GM19035 (cell line): Measurements from ENCODE around the gene PHACTR3.

Experiments
- ATAC-seq: cut with Tn5 transposase; IDR thresholded peaks from one replicate; pipeline ENCODE4 v1.9.1; 2021; ENCODE audit not compliant: unreplicated experiment

The PHACTR3 gene

GRCh38 chr20:59725476-59726280 lies 121.3 kb downstream of the PHACTR3 start:
- no peak for ATAC-seq

DNA sequence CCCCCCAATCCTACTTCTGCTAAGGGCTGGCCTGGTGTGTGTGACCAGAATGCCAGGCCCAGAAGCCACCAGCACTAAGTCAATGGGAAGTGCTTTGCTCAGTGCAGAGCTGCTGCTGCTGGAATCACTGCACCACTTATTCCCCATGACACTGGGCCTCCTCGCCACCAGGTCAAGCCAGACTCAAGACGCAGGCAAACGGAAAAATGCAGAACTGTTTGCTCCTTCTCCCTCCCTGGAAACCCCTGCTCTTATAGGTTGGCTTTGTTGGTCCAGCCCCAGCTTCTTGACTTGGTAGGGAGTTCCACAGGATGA lies 121.9 kb downstream of the PHACTR3 start:
- no peak for ATAC-seq

- no peak for ATAC-seq
Measured at GRCh38 chr20:59728722-59729430, 124.5 kb downstream of the PHACTR3 start.

- no peak for ATAC-seq
Measured at GRCh38 chr20:59729506-59729905, 125.2 kb downstream of the PHACTR3 start.

DNA sequence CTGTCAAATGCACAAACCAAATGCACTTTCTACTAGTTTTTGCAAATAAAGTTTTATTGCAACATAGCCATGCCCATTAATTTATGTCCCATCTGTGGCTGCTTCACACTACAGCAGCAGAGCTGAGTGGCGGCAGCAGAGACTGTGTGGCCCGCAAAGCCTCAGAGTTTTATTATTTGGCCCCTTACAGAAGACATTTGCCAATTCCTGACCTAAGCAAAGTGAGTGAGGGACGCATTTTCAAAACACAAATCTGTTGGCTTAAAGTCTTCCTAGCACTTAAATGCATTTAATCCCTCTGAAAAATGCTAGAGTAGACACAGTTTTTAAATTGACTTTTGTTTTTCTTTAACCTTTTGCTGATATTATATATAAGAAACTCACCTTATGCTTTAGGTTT lies 126.4 kb downstream of the PHACTR3 start:
- no peak for ATAC-seq

DNA sequence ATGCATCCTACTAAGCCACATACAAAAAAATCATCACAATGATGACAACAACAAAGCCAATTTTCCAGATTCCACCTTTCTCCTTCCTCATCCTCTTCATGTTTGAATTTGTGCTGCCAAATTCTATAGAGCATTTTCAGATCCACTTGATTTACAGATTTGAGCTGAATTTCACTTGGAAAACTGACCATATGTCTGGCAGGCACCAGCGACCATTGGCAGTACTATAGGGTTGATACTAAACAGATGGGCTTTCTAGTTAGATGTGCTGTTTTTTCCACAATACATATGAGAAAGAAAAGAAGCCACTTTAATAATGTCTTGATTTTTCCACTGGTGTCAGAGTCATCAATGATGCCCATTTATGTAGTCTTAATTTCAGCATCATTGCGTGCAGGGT lies 127.0 kb downstream of the PHACTR3 start:
- no peak for ATAC-seq

GRCh38 chr20:59733351-59733750 lies 129.0 kb downstream of the PHACTR3 start:
- ATAC-seq, result no peak

DNA sequence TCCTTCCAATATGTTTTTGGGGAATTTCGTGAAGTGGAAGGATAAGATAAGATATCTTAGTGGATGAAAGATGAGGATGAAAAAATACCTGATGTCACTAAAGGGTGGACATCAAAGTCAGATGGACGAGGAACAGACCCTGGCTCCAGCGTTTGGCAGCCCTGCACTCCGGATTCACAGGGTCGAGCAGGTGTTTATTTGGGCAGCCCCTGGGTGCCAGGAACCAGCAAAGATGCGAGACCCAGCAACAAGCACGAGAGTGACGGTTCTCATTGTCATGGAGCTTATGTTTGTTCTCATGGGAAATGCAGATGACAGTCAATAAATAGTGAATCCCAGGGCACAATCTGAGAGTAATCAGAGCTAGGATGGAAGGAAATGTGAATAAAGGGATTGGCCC lies 131.1 kb downstream of the PHACTR3 start:
- no peak for ATAC-seq

GRCh38 chr20:59735917-59736316 lies 131.6 kb downstream of the PHACTR3 start:
- no peak for ATAC-seq

DNA sequence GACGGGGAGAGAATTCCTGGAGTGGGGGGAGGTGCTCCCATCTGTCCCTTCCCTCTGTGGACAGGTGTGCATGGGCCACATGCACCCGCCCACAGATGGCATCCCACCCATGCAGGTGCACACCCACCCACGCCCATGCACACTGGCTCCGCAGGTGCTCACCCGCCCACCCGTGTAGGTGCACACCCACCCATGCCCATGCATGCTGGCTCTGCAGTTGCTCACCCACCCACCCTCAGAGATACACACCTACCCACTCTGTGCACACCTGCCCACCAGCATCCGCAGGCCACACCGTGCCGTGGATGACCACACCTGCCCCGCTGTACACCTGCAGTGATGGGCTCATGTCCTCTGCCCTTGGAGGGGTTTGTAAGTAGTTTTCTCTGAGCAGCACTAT lies 132.0 kb downstream of the PHACTR3 start:
- ATAC-seq, result no peak

GRCh38 chr20:59737073-59737666 lies 132.8 kb downstream of the PHACTR3 start:
- no peak for ATAC-seq

DNA sequence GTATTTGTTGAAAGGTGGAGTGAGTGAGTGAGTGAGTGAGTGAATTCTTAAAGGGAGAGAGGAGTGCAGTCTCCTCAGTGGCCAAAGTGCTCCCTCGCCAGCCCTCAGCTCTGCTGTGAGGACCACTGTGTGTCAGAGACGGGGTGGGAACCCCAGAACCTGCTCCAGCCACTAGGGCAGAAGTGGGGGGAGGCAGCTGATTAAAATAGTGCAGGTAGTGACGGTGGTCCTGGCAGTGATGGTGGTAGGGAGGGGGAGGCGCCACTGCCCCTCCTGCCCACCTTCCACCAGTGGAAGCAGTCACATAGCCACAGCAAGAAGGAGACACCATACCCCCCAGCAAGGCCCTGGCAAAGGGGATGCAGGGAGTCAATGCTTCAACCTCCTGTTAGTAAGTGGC lies 133.5 kb downstream of the PHACTR3 start:
- ATAC-seq, result no peak

GRCh38 chr20:59738851-59739250 lies 134.5 kb downstream of the PHACTR3 start:
- no peak for ATAC-seq

GRCh38 chr20:59740621-59741020 lies 136.3 kb downstream of the PHACTR3 start:
- ATAC-seq, result no peak

GRCh38 chr20:59741073-59741472 lies 136.7 kb downstream of the PHACTR3 start:
- ATAC-seq, result no peak

DNA sequence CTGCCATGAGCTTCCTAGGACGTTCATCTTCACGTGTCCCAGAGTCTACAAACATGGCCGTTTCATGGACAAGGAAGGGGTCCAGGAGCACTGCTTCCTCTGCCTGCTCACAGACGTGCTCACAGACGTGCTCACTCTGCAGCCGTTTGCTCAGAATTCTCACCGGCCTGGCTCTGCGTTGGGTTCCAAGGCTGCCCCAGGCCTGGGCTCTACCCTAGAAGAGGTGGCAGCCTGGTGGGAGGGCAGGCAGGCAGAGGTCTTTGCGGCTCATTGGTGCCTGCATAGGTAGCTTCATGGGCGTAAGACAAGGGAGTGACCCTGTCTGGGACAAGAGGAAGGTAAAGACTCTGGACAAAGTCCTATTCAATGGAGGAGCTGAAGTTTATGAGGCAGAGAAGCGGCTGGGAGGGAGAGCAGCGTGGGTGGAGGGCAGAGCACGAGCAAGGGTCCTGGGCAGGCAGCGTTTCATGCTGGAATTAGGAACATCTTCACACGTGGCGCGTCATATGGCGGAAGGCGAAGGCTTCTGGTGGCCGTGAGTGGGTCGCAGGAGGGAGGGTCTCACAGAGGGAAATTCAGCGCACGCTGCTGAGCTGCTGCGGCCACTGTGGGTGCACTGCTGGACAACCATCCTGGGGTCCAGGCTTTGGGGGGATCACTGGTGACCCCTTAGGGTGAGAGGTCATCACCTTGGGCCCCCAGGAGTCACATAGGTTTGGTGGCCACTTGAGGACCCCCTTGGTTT lies 138.2 kb downstream of the PHACTR3 start:
- no peak for ATAC-seq

- ATAC-seq, result no peak
Measured at GRCh38 chr20:59743308-59743707, 139.0 kb downstream of the PHACTR3 start.

DNA sequence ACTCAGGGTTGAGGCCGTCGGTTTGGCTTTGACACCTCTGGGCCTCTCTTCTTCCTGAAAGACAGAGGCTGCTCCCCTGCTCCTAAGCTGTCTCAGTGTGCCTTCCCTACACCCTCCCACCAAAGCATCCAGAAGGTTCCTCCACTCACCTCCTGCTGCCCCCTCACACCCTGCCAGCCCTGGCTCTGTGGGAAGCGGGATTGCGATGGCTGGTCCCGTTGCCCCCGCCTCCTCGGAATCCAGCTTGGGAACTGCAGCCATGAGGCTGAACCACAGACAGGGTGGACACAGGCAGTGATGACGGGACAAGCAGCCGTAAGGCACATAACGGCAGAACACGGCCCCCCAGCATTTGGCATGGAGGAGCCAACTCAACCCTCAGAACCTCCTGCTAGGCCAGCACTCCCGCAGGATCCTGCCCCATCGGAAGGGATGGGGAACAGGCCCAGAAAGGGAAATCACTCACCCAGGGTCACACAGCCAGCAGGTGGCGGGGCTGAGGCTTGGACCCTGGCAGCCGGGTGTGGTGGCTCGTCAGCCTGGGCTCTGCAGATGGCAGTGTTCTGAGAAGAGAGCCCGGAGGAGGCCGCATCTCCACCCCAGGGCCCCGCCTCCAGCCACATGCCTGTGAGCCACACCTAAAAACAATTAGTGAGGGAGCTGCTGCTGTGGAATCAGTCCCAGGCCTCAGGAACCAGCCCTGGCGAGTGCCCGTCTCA lies 139.6 kb downstream of the PHACTR3 start:
- no peak for ATAC-seq

DNA sequence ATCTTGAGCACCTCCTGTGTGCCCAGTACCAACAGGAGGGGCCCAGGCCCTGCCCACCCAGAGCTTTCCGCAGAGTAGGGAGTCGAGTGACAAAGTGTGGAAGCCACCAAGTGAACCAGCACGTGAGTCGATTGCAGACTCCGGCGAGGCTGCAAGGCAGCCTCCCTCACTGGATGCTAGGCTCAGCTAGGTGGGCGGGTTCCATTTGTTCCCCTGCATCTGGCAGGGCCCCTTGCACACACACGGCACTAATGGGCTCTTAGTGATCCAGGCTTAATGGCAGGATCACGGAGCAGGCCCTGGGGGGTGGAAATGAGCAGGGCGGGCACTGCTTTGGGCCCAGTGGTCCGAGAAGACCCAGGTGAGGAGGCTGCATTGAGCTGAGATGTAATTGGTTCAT lies 140.4 kb downstream of the PHACTR3 start:
- no peak for ATAC-seq

DNA sequence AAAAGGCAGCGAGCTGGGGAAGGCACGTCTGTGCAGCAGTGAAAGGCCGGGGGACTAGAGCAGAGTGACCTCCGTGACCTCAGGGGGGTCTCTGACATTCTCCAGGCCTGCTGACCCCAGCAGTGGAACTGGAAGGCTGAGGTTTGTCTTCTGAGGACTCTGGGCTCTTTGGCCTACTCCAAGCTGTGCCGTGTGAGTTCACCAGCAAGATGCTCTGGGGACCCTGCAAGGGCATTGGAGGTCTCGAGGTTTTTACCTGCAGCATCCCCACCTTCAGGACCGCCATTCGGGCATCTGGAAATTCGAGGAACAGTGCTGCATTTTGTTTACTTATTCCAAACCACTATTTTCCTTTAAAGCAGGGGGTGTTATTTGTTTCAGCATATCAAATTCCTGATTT lies 140.9 kb downstream of the PHACTR3 start:
- ATAC-seq, result no peak

- ATAC-seq, result no peak
Measured at GRCh38 chr20:59745716-59746115, 141.4 kb downstream of the PHACTR3 start.
